Neuron (in vitro differentiated cells): ENCODE results near the gene MAD1L1.
"Not testable (repeated sequence)": the region's sequence is repeated elsewhere in the genome, so short reads cannot be mapped to it uniquely, and the experiment has no call there.

Experiments
- H2AFZ ChIP-seq: one replicate; pipeline ENCODE4 v1.6.1; 2013; ENCODE audit warnings: low read depth, mild to moderate bottlenecking, inconsistent platforms, low read length, moderate library complexity
- H3K27me3 ChIP-seq: one replicate; pipeline ENCODE4 v1.6.1; 2013; ENCODE audit warnings: low read length; ENCODE audit not compliant: insufficient read depth
- H3K36me3 ChIP-seq: one replicate; pipeline ENCODE4 v1.6.1; 2013; ENCODE audit warnings: low read length; ENCODE audit not compliant: insufficient read depth
- H3K4me1 ChIP-seq: one replicate; pipeline ENCODE4 v1.6.1; 2013; ENCODE audit warnings: low read length; ENCODE audit not compliant: insufficient read depth
- H3K4me3 ChIP-seq: 2 replicates; pipeline ENCODE4 v1.5.1; 2013; ENCODE audit warnings: mild to moderate bottlenecking, low read length, moderate library complexity
- H3K9me3 ChIP-seq: one replicate; pipeline ENCODE4 v1.6.1; 2013; ENCODE audit warnings: low read length

MAD1L1 gene

DNA sequence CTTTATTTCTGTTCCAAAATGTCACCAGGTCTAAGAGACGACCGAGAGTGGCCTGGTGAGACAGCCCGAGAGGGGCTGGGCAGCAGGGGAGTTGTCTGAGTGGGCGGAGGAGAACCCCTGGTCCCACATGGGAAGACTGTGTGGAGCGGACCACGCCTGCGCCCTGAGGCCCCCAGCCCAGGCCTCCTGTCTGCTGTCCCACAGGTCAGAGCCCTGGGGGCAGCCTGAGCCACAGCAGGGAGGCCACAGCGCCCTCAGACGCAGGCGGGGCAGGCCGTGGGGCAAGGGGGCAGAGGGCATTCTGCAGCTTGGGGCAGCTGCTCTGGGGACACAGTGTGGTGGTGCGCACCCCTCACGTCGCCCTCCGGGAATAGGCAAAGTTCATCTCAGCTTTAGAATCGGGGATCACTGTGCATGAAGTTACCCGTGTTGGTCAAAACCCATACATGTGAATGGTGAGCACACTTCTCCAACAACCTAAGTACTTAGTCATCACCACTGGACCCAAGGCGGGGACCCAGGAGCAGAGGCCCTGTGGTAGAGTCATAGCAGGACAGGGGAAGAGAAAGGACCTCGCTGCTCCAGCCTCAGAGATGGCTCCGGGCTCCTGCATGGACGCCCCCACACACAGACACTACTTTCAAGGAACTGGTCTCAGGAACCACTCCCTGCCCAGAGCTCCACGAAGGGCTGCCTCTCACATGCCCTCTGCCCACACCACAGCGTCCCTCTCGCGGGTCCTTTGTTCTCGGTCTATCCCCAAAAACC, 348.0 kb downstream of the MAD1L1 start:
- H3K27me3 ChIP-seq: no peaks in the 10 kb centered on the region

DNA sequence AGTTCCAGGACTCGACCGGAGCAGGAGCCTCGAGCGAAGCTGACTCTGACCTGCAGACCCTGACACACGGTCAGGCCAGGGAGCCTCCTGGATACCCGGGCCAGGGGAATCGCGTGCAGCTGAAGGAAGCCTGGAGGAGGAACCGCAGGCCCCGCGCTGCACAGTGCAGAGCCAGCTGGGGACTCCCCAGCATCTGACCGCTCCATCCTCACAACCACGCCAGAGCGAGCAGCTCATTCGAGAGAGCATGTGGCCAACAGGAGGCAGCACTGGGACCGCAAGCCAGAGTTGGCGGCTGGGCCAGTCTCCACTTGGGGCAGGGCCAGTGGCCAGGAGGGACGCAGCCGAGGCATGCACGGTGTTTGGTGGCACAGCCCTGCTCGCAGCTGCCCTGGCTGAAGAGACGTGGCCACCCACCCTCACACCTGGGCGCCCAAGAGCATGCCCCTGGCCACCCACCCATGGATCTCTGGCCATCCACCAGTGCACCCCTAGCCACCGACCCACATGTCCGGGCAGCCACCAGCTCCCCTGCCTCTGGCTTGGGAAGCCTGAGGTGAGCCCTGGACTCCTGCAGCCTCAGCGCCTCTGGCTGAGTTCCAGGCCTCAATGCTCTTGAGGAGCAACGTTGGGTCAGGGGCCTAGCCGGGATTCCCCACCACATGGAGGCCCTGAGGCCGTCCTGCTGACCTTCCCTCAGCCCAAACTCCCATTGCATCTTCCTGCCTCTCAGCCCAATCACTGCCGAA, 348.7 kb downstream of the MAD1L1 start:
- no peaks in the 10 kb centered on the region for H3K4me1 ChIP-seq
- no peak overlapping the region for H2AFZ ChIP-seq
- H3K4me3 ChIP-seq: no peak overlapping the region
- H3K27me3 ChIP-seq: no peaks in the 10 kb centered on the region
- peaks cover 6% of the 10 kb centered on the region for H3K36me3 ChIP-seq
- H3K9me3 ChIP-seq: no peaks in the 10 kb centered on the region

More for the DNA sequence above, 348.0 kb downstream of the MAD1L1 start:
- H3K36me3 ChIP-seq: peaks cover 6% of the 10 kb centered on the region
- H3K9me3 ChIP-seq: no peaks in the 10 kb centered on the region
- no peak overlapping the region for H2AFZ ChIP-seq
- no peak overlapping the region for H3K4me3 ChIP-seq
- no peaks in the 10 kb centered on the region for H3K4me1 ChIP-seq

DNA sequence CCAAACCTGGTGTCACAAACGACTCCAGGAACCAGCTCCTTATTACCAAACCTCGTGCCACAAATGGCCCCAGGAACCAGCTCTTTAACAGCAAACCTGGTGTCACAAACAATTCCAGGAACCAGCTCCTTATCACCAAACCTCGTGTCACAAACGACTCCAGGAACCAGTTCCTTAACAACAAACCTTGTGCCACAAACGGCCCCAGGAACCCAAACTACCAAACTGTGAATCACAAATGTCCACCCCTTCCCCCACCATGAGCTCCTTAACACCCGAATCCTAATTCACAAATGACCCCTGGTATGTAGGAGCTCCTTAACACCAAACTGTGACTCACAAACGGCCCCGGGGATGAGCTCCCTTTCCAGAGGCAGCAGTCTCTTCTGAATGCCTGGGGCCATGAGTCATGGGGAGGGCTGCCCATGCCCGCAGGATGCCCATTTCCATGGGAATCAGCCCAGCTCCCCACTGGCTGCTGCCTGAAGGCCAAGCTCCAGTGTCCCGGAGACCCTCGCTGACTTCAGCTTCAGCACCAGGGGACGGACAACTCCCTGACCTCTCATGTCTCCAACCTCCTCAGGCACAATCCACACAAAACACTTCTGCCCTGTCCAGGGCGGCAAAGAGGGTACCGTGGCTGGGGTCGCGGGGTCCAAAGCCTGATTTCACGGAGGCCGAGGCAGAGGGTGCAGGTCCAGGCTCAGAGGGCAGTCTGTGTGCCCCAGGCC, 349.5 kb downstream of the MAD1L1 start:
- Histone ChIP-seq H3K27me3 (no peaks in the 10 kb centered on the region), H3K9me3 (no peaks in the 10 kb centered on the region)

DNA sequence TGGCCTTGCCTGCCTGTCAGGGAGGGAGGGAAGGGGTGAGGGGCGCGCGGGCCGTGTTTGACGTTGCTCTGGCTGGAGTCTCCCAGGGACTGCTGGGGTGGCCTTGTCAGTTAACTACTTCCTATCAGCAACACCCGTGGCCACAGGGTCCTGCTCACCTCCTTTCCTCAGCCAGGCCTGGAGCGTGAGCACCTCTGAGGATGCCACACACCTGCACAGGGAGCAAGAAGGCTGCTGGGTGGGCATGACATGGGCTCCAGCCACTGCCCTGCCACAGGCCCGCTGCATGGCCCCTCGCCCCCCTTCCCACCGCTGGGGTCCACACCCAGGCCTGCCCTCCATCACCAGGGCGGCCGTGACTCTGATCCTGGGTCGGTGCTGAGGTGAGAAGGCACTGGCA, 350.3 kb downstream of the MAD1L1 start:
- Histone ChIP-seq H3K4me3 (no peak overlapping the region), H3K4me1 (no peaks in the 10 kb centered on the region), H3K27me3 (no peaks in the 10 kb centered on the region), H3K36me3 (peaks cover 2% of the 10 kb centered on the region), H3K9me3 (no peaks in the 10 kb centered on the region), H2AFZ (no peak overlapping the region)

More for the DNA sequence above, 349.5 kb downstream of the MAD1L1 start:
- H2AFZ ChIP-seq: no peak overlapping the region
- peaks cover 6% of the 10 kb centered on the region for H3K36me3 ChIP-seq
- no peaks in the 10 kb centered on the region for H3K4me1 ChIP-seq
- no peak overlapping the region for H3K4me3 ChIP-seq

DNA sequence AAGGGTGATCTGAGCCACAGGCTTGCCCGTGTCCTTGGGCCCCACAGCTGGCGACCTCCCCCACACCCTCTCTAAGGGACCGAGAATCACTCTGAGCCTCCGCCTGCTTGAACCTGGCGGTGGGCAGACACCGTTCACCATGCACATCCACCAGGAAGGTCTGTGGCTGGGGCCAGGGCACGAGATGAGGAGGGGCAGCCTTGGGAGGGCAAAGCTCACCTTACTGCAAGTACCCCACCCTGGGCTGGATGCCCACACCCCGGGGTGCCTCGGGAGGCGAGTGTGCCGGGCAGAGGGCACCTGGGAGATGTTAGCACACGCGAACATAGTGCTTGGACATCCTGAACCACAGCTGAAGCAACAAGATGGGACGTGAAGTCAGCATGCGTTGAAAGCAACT, 350.8 kb downstream of the MAD1L1 start:
- Histone ChIP-seq H3K36me3 (no peaks in the 10 kb centered on the region), H3K27me3 (no peaks in the 10 kb centered on the region), H3K4me3 (no peak overlapping the region), H3K4me1 (no peaks in the 10 kb centered on the region), H3K9me3 (no peaks in the 10 kb centered on the region), H2AFZ (no peak overlapping the region)

DNA sequence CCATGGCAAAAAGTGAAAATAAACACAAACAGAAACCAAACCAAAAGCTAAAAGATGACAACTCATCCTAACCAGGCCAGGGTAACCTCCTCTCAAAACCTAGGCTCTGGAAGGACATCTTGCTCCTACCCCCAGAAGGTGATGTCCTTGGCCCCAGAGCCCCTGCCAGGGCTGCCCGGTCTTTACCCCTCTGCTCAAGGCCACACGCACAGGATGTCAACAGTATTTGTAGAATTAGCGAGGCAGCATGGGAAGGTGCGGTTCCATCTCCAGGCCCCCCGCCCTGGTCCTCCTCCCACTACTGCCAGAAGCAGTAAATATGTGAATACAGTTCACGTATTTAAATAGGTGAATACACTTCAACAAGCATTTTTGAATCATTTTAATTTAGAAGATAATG, 356.1 kb downstream of the MAD1L1 start:
- H3K4me3 ChIP-seq, H3K36me3 ChIP-seq, H2AFZ ChIP-seq, H3K27me3 ChIP-seq, H3K4me1 ChIP-seq, H3K9me3 ChIP-seq: not testable (repeated sequence)

DNA sequence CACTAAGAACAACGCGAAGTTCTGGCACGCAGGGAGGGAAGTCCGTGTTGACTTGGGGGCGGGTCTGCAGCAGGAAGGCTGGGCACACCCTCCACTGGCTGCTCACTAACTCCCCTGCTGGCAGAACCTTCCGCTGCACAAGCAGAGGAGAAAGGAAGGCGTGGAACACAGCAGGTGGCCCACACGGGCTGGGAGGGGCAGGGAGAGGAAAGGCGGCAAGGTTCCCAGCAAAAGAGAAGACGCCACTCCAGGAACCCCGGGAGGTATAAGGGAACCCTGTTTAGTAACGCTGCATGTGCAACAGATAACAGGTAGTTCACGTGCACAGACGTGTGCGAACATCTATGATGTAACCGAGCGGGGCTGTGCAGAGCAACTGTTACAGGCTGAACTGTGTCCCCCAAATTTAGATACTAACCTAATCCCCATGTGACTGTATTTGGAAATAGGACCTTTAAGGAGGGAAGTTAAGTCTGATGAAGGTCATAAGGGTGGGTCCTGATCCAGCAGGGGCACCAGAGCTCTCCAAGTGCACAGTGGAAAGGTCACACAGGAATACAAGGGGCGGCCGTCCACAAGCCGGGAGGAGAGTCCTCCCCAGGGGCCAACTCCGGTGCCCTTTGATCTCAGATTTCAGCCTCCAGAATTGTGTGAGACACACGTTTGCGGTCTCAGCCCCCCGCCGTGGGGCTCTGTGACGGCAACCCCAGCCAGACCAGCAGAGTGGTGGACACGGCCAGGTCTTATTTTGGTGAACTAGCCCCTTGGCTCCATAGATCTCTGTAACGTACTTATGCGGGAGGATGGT, 357.1 kb downstream of the MAD1L1 start:
- H3K9me3 ChIP-seq, H3K27me3 ChIP-seq, H3K4me3 ChIP-seq, H2AFZ ChIP-seq, H3K36me3 ChIP-seq, H3K4me1 ChIP-seq: not testable (repeated sequence)

DNA sequence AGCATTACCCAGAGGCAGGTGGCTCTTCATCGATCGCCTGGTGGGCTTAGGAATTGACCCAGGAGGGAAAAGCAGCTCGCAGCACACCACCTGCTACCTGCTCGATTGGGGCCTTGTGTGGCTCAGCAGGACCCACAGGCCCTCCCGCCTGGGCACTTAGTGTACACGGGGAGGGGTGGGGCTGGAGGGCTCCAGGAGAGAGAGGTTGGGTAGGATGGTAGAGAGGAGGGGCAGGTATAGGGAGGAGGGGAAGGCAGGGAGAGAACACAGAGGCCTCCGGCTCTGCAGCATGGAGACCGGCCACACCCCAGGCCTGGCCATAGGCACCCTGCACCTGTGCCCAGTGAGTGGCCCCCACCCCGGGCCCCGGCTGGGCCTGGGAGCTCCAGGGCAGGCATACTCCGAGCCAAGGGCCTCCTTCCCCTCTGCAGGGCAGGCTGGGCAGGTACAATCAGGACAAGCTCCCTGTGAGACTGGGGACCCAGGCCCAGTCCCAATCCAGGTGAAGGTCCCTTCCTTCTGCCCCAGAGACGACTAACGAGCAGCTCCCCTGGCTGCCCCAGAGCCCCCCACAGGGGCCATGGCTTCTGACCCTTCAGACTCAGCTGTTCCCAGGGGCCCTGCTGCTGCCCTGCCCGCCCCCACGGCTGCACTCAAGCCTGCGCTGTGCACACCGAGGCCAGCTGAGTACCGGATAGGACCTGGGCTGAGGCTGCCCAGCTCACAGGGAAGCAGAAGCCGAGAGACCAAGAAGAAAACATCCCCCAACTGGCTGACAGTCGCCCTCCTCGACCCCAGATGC, 358.0 kb downstream of the MAD1L1 start:
- H3K4me3 ChIP-seq, H3K9me3 ChIP-seq, H3K36me3 ChIP-seq, H2AFZ ChIP-seq, H3K4me1 ChIP-seq, H3K27me3 ChIP-seq: not testable (repeated sequence)

DNA sequence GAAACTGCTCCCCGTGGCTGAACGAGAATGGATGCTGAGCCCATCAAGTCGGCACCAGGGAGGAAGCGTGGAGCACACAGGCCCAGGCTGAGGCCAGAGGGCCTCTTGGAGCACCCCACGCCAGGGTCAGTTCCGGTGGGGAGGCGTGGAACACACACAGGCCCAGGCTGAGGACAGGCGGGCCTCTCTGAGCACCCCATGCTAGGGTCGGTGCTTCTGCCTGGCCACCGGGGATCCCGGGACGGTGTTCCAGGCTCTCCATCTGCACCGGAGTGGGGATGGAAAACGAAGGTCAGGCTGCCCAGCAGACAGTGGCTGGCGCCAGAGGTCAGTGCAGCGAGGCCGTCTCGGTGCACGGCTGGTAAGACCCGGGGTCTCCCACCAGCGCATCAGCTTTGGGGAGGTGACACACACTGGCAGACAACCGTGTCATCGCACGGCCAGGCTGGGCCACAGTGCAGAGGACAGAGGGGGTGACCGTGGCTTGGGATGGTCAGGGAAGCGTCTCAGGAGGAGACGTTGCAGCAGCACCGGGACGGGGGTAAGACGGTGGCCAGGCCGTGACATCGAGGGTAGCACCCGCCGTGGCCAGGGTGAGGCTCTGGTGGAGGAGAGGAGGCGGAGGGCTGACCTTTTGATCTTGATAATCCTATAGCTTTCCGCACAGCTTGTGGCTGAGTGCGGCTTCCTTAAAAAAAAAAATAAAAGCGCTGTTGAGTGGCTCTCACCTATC, 358.7 kb downstream of the MAD1L1 start:
- no peak overlapping the region for H2AFZ ChIP-seq
- no peaks in the 10 kb centered on the region for H3K9me3 ChIP-seq
- H3K4me3 ChIP-seq: no peak overlapping the region
- H3K27me3 ChIP-seq: no peaks in the 10 kb centered on the region
- peaks cover 5% of the 10 kb centered on the region for H3K4me1 ChIP-seq
- H3K36me3 ChIP-seq: no peaks in the 10 kb centered on the region

DNA sequence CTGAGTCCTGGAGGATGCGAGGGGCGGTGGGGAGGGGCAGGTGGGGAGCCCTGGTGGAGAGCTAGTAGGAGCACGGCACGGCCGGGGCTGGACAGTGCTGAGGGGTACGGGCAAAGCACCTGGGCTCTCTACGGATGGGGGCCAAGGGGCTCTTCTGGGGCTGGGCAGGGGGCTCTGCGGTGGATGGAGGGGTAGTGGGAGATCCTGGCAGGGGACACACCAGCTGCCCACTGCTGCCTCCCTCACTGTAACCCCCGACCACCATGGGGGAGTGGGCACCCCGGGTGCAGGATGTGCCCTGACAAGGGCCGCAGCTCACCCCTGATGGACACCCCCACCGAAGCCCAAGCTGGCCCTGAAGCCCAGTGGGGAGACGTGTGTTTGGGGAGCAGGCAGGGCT, 359.3 kb downstream of the MAD1L1 start:
- Histone ChIP-seq H3K9me3 (no peaks in the 10 kb centered on the region), H3K4me1 (peaks cover 5% of the 10 kb centered on the region), H3K4me3 (no peak overlapping the region), H3K27me3 (no peaks in the 10 kb centered on the region), H2AFZ (no peak overlapping the region), H3K36me3 (no peaks in the 10 kb centered on the region)

DNA sequence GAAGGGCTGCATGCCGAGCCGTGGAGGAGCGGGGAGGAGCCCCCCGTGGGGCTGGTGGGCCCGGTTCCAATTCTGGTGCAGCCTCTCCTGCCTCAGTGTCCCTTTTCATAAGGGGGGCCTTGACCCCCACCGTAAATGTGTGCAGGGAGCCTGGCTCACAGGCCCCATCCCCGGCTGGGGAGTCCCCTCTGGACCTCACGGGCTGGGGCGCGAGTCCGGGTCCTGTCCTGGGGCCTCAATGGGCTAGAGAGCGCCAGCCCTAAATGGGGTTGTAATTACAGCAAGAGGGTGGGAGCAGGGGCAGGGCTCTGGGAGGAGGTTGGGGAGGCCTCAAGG, 359.7 kb downstream of the MAD1L1 start:
- H3K27me3 ChIP-seq: no peaks in the 10 kb centered on the region
- H3K4me1 ChIP-seq: peaks cover 5% of the 10 kb centered on the region
- H3K4me3 ChIP-seq: no peak overlapping the region
- H3K36me3 ChIP-seq: no peaks in the 10 kb centered on the region
- H2AFZ ChIP-seq: no peak overlapping the region
- no peaks in the 10 kb centered on the region for H3K9me3 ChIP-seq
